SK-N-SH (cell line): ENCODE measurements around the gene VSIG10L2. TPM values are rescaled to one million over a fixed set of nuclear protein-coding genes. Genes with fewer than 3 reads are reported as not detected.

ENCODE experiments used
- CTCF ChIA-PET: fragments of 300-600, 350-600 bp; formaldehyde crosslinking; extraction: SDS; loops from one replicate; lab custom pipeline; 2021; lab: Yijun Ruan, JAX
- POLR2A ChIA-PET: fragments of 350-600 bp; sonication (Branson Sonifier 250); formaldehyde crosslinking; extraction: SDS; loops from one replicate; lab custom pipeline; 2020; ENCODE audit warnings: antibody characterized with exemption, inconsistent platforms; lab: Yijun Ruan, JAX
- DNase-seq: peaks from one replicate; pipeline ENCODE4 v3.0.0; 2012
- H2AFZ ChIP-seq: fragments of 200-600 bp; sonication (generic); 2 replicates; pipeline ENCODE4 v1.8.1; 2016; ENCODE audit warnings: antibody characterized with exemption, mild to moderate bottlenecking, low read depth
- H3F3A ChIP-seq: fragments of 200-600 bp; sonication (generic); replicated peaks from 2 replicates; pipeline ENCODE3; 2016; ENCODE audit warnings: antibody characterized with exemption, mild to moderate bottlenecking; ENCODE audit not compliant: insufficient read depth
- H3K27ac ChIP-seq, 2 experiments: fragments of 200-500 bp in 1 of 2; fragments of 200-600 bp in 1 of 2; sonication (Bioruptor generic) in 1 of 2; sonication (generic), shearing (Covaris generic) in 1 of 2; 2 replicates each; pipeline versions ENCODE4 v1.5.1 to v1.6.1; 2014 to 2016; ENCODE audit warnings: low read depth in 2 of 2, inconsistent platforms in 1 of 2, low read length in 1 of 2, mild to moderate bottlenecking in 1 of 2, mixed read lengths in 1 of 2
- H3K27me3 ChIP-seq: fragments of 200-600 bp; sonication (generic), shearing (Covaris generic); 2 replicates; pipeline ENCODE4 v1.6.1; 2016; ENCODE audit warnings: mixed run types; ENCODE audit not compliant: insufficient read depth
- H3K36me3 ChIP-seq, 2 experiments: fragments of 200-500 bp in 1 of 2; fragments of 200-600 bp in 1 of 2; sonication (Bioruptor generic) in 1 of 2; sonication (generic) in 1 of 2; replicated peaks in 1 of 2; 2 replicates each; pipeline versions ENCODE3 to v1.5.1; 2014 to 2016; ENCODE audit warnings: low read length in 1 of 2, mild to moderate bottlenecking in 1 of 2; ENCODE audit not compliant: insufficient read depth in 2 of 2, control insufficient read depth in 1 of 2
- H3K4me1 ChIP-seq, 2 experiments: fragments of 200-500 bp in 1 of 2; fragments of 200-600 bp in 1 of 2; sonication (Bioruptor generic) in 1 of 2; sonication (generic), shearing (Covaris generic) in 1 of 2; 2 replicates each; pipeline versions ENCODE4 v1.5.1 to v1.6.1; 2014 to 2016; ENCODE audit warnings: low read depth in 1 of 2, low read length in 1 of 2, mixed run types in 1 of 2; ENCODE audit not compliant: insufficient read depth in 2 of 2, control insufficient read depth in 1 of 2
- H3K4me2 ChIP-seq: fragments of 200-600 bp; sonication (generic), shearing (Covaris generic); 2 replicates; pipeline ENCODE4 v1.6.1; 2017; ENCODE audit warnings: mixed run types
- H3K4me3 ChIP-seq, 2 experiments: fragments of 200-500 bp in 1 of 2; fragments of 200-600 bp in 1 of 2; sonication (Bioruptor generic) in 1 of 2; sonication (generic), shearing (Covaris generic) in 1 of 2; 2 replicates each; pipeline versions ENCODE4 v1.5.1 to v1.8.1; 2014 to 2016; ENCODE audit warnings: low read depth in 2 of 2, inconsistent platforms in 1 of 2, low read length in 1 of 2, mild to moderate bottlenecking in 1 of 2, mixed read lengths in 1 of 2, moderate library complexity in 1 of 2
- H3K79me2 ChIP-seq: fragments of 200-600 bp; sonication (generic); 2 replicates; pipeline ENCODE4 v1.8.1; 2017; ENCODE audit warnings: mild to moderate bottlenecking; ENCODE audit not compliant: insufficient read depth
- H3K9ac ChIP-seq: fragments of 200-600 bp; sonication (generic); 2 replicates; pipeline ENCODE4 v1.6.1; 2017; ENCODE audit warnings: mixed run types
- H3K9me2 ChIP-seq: fragments of 200-600 bp; sonication (generic); 2 replicates; pipeline ENCODE4 v1.6.1; 2017; ENCODE audit warnings: mixed run types
- H3K9me3 ChIP-seq: fragments of 200-600 bp; sonication (generic); 2 replicates; pipeline ENCODE4 v1.6.1; 2017; ENCODE audit warnings: mixed run types, mild to moderate bottlenecking, moderate library complexity
- H4K20me1 ChIP-seq: fragments of 200-600 bp; sonication (generic); 2 replicates; pipeline ENCODE4 v1.6.1; 2017; ENCODE audit warnings: mild to moderate bottlenecking, mixed run types; ENCODE audit not compliant: insufficient read depth
- ELF1 ChIP-seq: IDR thresholded peaks from 2 replicates; pipeline ENCODE4 v1.4.0; 2012
- EZH2phosphoT487 ChIP-seq: fragments of 200-600 bp; sonication (generic); IDR thresholded peaks from 2 replicates; pipeline ENCODE4 v1.6.1; 2017; ENCODE audit warnings: low read depth, mixed run types, mild to moderate bottlenecking, antibody characterized with exemption, moderate library complexity, borderline replicate concordance
- FOXM1 ChIP-seq: IDR thresholded peaks from 2 replicates; pipeline ENCODE4 v1.4.0; 2012; ENCODE audit warnings: low read depth, mild to moderate bottlenecking
- GABPA ChIP-seq: IDR thresholded peaks from 2 replicates; pipeline ENCODE4 v1.4.0; 2012; ENCODE audit warnings: low read depth, mild to moderate bottlenecking
- GATA2 ChIP-seq: sonication (generic); formaldehyde crosslinking; IDR thresholded peaks from 2 replicates; pipeline ENCODE4 v1.5.0; 2020; ENCODE audit warnings: mild to moderate bottlenecking, missing genetic modification reagents
- IRF3 ChIP-seq: fragments of 150-350 bp; IDR thresholded peaks from 2 replicates; pipeline ENCODE4 v1.6.1; 2016; ENCODE audit warnings: mild to moderate bottlenecking, low read depth, low read length
- JUND ChIP-seq: IDR thresholded peaks from 2 replicates; pipeline ENCODE4 v1.4.0; 2012
- MAX ChIP-seq: IDR thresholded peaks from 2 replicates; pipeline ENCODE4 v1.4.0; 2012; ENCODE audit warnings: low read depth
- NRF1 ChIP-seq: IDR thresholded peaks from 2 replicates; pipeline ENCODE4 v1.6.1; 2012; ENCODE audit warnings: low read depth, mild to moderate bottlenecking, low read length
- PBX3 ChIP-seq: IDR thresholded peaks from 2 replicates; pipeline ENCODE4; 2012
- RAD21 ChIP-seq: IDR thresholded peaks from 2 replicates; pipeline ENCODE4 v1.6.1; 2012; ENCODE audit warnings: mild to moderate bottlenecking, low read length
- RCOR1 ChIP-seq: fragments of 150-350 bp; IDR thresholded peaks from 2 replicates; pipeline ENCODE4 v1.6.1; 2017; ENCODE audit warnings: antibody characterized with exemption, low read length
- RFX5 ChIP-seq: IDR thresholded peaks from 2 replicates; pipeline ENCODE4 v1.6.1; 2012; ENCODE audit warnings: mild to moderate bottlenecking, improper control_type of control experiment, low read length
- SMC3 ChIP-seq: IDR thresholded peaks from 2 replicates; pipeline ENCODE4 v1.6.1; 2012; ENCODE audit warnings: low read depth, low read length, improper control_type of control experiment
- TAF1 ChIP-seq: IDR thresholded peaks from 2 replicates; pipeline ENCODE4 v1.6.1; 2012; ENCODE audit warnings: low read depth, mild to moderate bottlenecking, low read length, moderate library complexity, borderline replicate concordance
- TCF12 ChIP-seq: IDR thresholded peaks from 2 replicates; pipeline ENCODE4 v1.4.0; 2012
- USF1 ChIP-seq: IDR thresholded peaks from 2 replicates; pipeline ENCODE4 v1.4.0; 2012; ENCODE audit warnings: low read depth, borderline replicate concordance
- USF2 ChIP-seq: fragments of 150-350 bp; IDR thresholded peaks from 2 replicates; pipeline ENCODE4 v1.6.1; 2017; ENCODE audit warnings: antibody characterized with exemption, low read length, low read depth, borderline replicate concordance
- WGBS: methylation state at CpG from one replicate; pipeline ENCODE4 v1.1.6; 2017; ENCODE audit warnings: low lambda C conversion rate; 5-methylcytosine and 5-hydroxymethylcytosine counted together
- polyA plus RNA-seq, 3 experiments: library from polyadenylated mRNA; depleted of rRNA; stranded (reverse); fragments of >200 nt; gene quantifications; 2 replicates each; pipeline ENCODE4 v1.2.3, GENCODE V29; 2012

Gene VSIG10L2
- polyA plus RNA-seq, 1 of the 3 experiments (the other 2 are of a cell fraction) = 0.02 TPM

GRCh38 chr11:125925247-125925740 is 20.6 kb upstream of the VSIG10L2 start:
- peaks cover 25% of the 10 kb centered on the region; the same call in 1 of the 2 replicates for H3K27me3 ChIP-seq
- 69% methylated on average over 6 of the region's 6 CpGs for WGBS
- TF ChIP-seq RAD21 (peak; percentile 35; the same call in 1 of the 2 replicates), RCOR1 (no peak), USF2 (no peak), SMC3 (no peak), EZH2phosphoT487 (no peak), PBX3 (no peak), IRF3 (no peak), MAX (no peak), GATA2 (0 out of 2 replicates have a peak, but pooled peaks have one; percentile 51), USF1 (no peak), JUND (no peak)
- H3K4me3 ChIP-seq = no peak overlapping the region
- no peaks in the 10 kb centered on the region for H3F3A ChIP-seq
- H3K36me3 ChIP-seq = no peaks in the 10 kb centered on the region
- ChIA-PET POLR2A (interaction anchor here (0.9 to 1.7 kb wide), 5 partner anchors 132 to 268 kb away, joined by 3 to 5 read pairs (median 4); no protein-coding TSS in a partner anchor), CTCF (interaction anchor here (0.7 to 5.3 kb wide), 17 partner anchors 11 to 276 kb away, joined by 3 to 63 read pairs (median 4); partner anchors contain the start of gene CDON)
- no peak for DNase-seq
- no peaks in the 10 kb centered on the region for H3K9me2 ChIP-seq
- no peak overlapping the region; a peak in 1 of 4 replicates for H3K27ac ChIP-seq
- H3K9me3 ChIP-seq = no peaks in the 10 kb centered on the region
- peaks cover 0 to 17% of the 10 kb centered on the region in 2 experiments; a peak in 1 of 4 replicates for H3K4me1 ChIP-seq
- H3K4me2 ChIP-seq = no peak overlapping the region
- H4K20me1 ChIP-seq = no peaks in the 10 kb centered on the region
- H3K79me2 ChIP-seq = no peaks in the 10 kb centered on the region
- no peak overlapping the region for H2AFZ ChIP-seq
- no peak overlapping the region for H3K9ac ChIP-seq

GRCh38 chr11:125925804-125926203 is 20.0 kb upstream of the VSIG10L2 start:
- DNase-seq = no peak
- H3K27me3 ChIP-seq = peaks cover 23% of the 10 kb centered on the region; the same call in 1 of the 2 replicates
- no peaks in the 10 kb centered on the region for H3K36me3 ChIP-seq
- H4K20me1 ChIP-seq = no peaks in the 10 kb centered on the region
- H3F3A ChIP-seq = no peaks in the 10 kb centered on the region
- no peak overlapping the region for H3K4me2 ChIP-seq
- no peak overlapping the region for H3K4me3 ChIP-seq
- H3K9ac ChIP-seq = no peak overlapping the region
- no peak overlapping the region for H3K27ac ChIP-seq
- no peak overlapping the region for H2AFZ ChIP-seq
- no peaks in the 10 kb centered on the region for H3K79me2 ChIP-seq
- ChIA-PET CTCF (interaction anchor here (0.5 to 5.3 kb wide), 16 partner anchors 10 to 275 kb away, joined by 3 to 63 read pairs (median 4); partner anchors contain the start of gene CDON), POLR2A (interaction anchor here (0.9 to 1.7 kb wide), 5 partner anchors 132 to 268 kb away, joined by 3 to 5 read pairs (median 4); no protein-coding TSS in a partner anchor)
- no peak for TF ChIP-seq GATA2
- no peak for TF ChIP-seq GABPA
- TF ChIP-seq FOXM1 = no peak
- TF ChIP-seq NRF1 = no peak
- TF ChIP-seq RFX5 = no peak
- TF ChIP-seq ELF1 = no peak
- no peak for TF ChIP-seq EZH2phosphoT487
- no peak for TF ChIP-seq TCF12
- no peak for TF ChIP-seq TAF1
- H3K9me3 ChIP-seq = no peaks in the 10 kb centered on the region
- peaks cover 0 to 17% of the 10 kb centered on the region in 2 experiments; a peak in 1 of 4 replicates for H3K4me1 ChIP-seq
- H3K9me2 ChIP-seq = no peaks in the 10 kb centered on the region
- WGBS = 58% methylated on average over 3 of the region's 3 CpGs
